Astrocyte of the spinal cord (primary cell): Measurements from ENCODE around the gene GPR15.
A peak's percentile ranks its signal among the peaks of the same experiment; 100 is the strongest.

ENCODE experiments used
- DNase-seq: peaks from one replicate; pipeline ENCODE4 v3.0.0; 2011; ENCODE audit warnings: low read depth, low spot score
- H3K4me3 ChIP-seq: 2 replicates; pipeline ENCODE4 v1.5.1; 2011; ENCODE audit warnings: low read depth, mild to moderate bottlenecking, low read length, moderate library complexity
- in situ Hi-C: cut with HindIII; loops from 2 replicates; pipeline ENCODE4 v1.10.0; 2017; ENCODE audit warnings: low sequenced_read_pairs
- TF ChIP-seq, protein P1 (sequence below): IDR thresholded peaks from 2 replicates; pipeline ENCODE4 v1.5.1; 2012; ENCODE audit warnings: low read depth, mild to moderate bottlenecking, low read length, inconsistent platforms

The GPR15 gene

DNA sequence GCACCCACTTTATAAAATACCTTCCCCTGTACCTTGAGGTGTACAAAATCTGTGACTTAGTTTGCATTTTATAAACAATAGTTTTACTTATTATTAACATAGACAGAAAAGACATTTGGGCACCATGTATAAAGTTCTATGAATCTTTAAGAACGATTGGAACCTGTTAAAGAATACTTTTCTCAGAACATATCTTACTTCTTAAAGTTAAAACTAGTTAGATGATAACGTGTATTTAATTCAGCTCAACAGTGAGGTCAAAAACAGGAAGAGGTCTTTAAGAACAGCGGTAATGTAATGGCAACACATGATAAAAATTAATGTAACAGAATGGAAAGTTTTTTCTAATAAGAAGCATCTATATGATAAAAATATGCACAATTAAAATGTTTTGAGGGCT is 36.6 kb downstream of the GPR15 start:
- DNase-seq: no peak
- in situ Hi-C loops: no loop called here
- TF ChIP-seq, protein P1, sequence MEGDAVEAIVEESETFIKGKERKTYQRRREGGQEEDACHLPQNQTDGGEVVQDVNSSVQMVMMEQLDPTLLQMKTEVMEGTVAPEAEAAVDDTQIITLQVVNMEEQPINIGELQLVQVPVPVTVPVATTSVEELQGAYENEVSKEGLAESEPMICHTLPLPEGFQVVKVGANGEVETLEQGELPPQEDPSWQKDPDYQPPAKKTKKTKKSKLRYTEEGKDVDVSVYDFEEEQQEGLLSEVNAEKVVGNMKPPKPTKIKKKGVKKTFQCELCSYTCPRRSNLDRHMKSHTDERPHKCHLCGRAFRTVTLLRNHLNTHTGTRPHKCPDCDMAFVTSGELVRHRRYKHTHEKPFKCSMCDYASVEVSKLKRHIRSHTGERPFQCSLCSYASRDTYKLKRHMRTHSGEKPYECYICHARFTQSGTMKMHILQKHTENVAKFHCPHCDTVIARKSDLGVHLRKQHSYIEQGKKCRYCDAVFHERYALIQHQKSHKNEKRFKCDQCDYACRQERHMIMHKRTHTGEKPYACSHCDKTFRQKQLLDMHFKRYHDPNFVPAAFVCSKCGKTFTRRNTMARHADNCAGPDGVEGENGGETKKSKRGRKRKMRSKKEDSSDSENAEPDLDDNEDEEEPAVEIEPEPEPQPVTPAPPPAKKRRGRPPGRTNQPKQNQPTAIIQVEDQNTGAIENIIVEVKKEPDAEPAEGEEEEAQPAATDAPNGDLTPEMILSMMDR: no peak
- no peak overlapping the region for H3K4me3 ChIP-seq

- H3K4me3 ChIP-seq: no peak overlapping the region
- in situ Hi-C loops: no loop called here
- DNase-seq: peak; percentile 50
- TF ChIP-seq, protein P1: peak; percentile 50
Measured at GRCh38 chr3:98573181-98573728, 41.5 kb downstream of the GPR15 start.

DNA sequence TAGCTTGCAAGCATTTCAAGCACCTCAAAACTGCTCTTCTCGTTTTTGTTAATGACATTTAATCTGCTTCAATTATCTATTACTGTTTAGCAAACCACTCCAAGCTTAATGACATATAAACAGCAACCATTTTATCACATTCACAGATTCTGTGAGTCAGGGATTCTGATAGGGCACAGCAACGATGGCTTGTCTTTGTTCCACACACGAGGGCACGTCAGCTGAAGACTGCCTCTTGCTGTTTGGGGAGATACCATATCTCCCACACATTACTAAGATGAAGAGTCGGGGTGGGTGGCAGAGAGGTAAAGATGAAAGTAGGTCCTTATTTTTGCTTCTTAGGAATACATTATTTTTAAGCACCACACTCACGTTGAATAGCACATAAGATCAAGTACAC is 42.4 kb downstream of the GPR15 start:
- no peak overlapping the region for H3K4me3 ChIP-seq
- in situ Hi-C loops: no loop called here
- TF ChIP-seq, protein P1: no peak
- no peak for DNase-seq

DNA sequence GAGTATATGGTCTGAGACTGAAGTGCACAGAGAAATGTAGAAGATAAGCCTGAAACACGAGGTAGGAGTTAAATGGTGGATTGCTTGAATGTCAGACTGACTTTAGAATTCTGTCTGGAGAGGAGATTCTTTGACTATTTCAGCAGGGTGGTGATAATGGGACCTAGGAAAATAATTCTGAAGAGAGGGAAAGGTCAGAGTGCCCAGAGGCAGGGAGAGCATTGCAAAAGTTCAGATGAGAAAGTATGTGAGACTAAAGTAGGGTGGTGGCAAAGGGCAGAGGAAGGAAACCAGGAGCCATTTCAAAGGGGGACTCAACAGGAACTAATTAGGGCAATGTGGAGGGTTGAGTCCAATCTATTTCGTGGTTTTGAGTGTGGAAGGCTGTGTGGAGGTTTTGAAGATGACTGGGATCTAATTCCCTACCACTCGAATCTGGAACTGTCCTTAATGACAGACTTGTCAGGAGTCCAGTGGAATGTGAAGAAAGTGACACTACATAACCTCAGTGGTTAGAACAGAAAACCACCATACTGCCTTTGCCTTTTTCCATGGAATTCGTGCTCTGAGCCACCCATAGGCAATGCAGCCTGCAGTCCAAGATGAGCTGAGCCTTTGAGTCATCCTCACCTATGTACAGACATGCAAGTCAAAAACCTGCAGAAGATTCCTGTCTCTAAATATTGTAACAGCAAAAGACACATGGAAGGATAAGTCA is 45.6 kb downstream of the GPR15 start:
- H3K4me3 ChIP-seq: no peak overlapping the region
- DNase-seq: peak; percentile 76
- TF ChIP-seq, protein P1: no peak
- in situ Hi-C loops: no loop called here

- no peak for DNase-seq
- no peak overlapping the region for H3K4me3 ChIP-seq
- TF ChIP-seq, protein P1: no peak
- in situ Hi-C loops: no loop called here
Measured at GRCh38 chr3:98580401-98581386, 48.9 kb downstream of the GPR15 start.

DNA sequence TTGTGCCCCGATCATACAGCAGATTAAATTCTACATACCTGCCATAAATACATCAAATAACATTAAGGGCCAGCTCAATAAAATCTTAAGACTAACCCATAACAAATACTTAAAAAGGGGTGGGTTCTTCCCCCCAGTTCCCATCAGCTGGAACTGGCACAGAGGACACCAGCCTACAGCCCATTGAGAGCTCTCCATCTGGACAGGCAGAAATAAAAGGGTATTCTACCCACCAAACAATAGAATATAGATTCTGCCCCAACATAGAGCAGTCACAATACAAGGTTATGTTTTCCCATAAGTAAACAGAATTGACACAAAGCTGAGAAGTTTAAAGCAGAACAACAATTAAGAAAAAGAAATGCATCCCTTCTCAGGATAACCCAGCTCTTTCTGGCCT is 49.7 kb downstream of the GPR15 start:
- no peak overlapping the region for H3K4me3 ChIP-seq
- TF ChIP-seq, protein P1: no peak
- no peak for DNase-seq
- in situ Hi-C loops: no loop called here
